NCI-H1105 treated with DMSO at 0.1 percent for 48 hours (cell line): ENCODE results near the gene NLRP11.
"Not testable (repeated sequence)": the region's sequence is repeated elsewhere in the genome, so short reads cannot be mapped to it uniquely, and the experiment has no call there.

ENCODE experiments used
- DNase-seq: peaks from one replicate; lab custom pipeline; 2025; lab: John Stamatoyannopoulos, UW

NLRP11 gene

DNA sequence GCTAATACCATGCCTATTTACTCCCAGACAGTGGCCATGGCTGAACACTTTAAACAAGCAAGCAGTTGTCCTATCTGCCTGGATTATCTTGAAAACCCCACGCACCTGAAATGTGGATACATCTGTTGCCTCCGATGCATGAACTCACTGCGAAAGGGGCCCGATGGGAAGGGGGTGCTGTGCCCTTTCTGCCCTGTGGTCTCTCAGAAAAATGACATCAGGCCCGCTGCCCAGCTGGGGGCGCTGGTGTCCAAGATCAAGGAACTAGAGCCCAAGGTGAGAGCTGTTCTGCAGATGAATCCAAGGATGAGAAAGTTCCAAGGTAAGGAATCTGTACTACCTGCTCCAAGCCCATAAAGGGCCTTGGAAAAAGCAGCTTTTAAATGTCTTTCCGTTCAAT is 54.3 kb downstream of the NLRP11 start:
- no peak for DNase-seq

DNA sequence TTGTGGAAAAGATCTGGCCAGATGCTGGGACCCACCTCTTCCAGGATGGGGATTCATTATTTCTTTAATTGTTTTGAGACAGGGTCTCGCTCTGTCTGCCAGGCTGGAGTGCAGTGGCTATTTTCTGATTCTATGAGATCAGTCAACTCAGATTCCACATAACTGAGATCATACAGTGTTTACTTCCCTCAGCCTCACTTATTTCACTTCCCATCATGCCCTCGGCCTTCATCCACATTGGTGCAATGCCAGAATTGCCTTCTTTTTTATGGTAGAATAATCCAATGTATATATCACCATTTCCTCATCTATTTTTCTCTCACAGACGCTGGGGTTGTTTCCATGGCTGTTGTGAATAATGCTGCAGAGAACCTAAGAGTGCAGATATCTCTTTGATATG is 62.2 kb downstream of the NLRP11 start:
- DNase-seq, result not testable (repeated sequence)

GRCh38 chr19:55768818-55769217 is 63.0 kb downstream of the NLRP11 start, which contains the start of gene RFPL4AL1:
TSS of gene RFPL4AL1 (plus strand) at chr19:55769118. CDS start at chr19:55771805, 2,687 bp downstream.
- DNase-seq, result not testable (repeated sequence)

- DNase-seq, result no peak
Observed at GRCh38 chr19:55766466-55766865, 65.3 kb downstream of the NLRP11 start.

- DNase-seq, result not testable (repeated sequence)
Observed at GRCh38 chr19:55758797-55759196, 73.0 kb downstream of the NLRP11 start, which contains the start of gene RFPL4A. TSS of gene RFPL4A (plus strand) at chr19:55759097. CDS start at chr19:55761801, 2,704 bp downstream.

DNA sequence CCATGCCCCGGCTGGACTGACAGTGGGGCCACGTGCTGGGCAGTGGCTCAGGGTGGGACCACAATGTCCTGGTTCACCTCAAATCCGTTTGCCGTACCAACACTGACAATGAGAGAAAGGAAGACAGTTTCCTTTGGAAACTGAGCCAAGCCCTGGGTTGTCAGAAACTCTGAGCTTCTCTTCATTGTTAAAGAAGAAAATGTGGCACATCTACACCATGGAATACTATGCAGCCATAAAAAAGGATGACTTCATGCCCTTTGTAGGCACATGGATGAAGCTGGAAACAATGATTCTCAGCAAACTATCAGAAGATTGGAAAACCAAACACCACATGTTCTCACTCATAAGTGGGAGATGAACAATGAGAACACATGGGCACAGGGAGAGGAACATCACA is 75.0 kb downstream of the NLRP11 start:
- not testable (repeated sequence) for DNase-seq

DNA sequence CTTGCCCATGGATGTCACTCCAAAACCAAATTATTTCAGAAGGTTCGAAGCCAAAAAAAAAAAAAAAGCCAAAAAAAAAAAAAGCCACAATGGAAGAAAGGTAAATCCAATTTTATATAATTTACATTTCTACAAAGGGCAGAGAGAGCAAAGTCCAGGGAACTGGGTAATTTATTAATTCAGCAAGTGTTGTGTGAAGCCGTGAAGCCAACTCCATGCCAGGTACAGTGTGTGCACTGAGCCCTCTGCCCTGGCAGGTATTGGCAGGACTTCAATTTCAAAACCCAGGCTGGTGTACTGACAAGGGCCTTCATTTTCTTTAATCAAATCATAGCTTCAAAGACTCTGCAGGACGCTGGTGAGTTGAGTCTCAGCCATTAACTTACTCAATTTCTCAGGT is 78.4 kb downstream of the NLRP11 start:
- DNase-seq, result no peak

- no peak for DNase-seq
Observed at GRCh38 chr19:55750715-55751114, 81.1 kb downstream of the NLRP11 start.

- DNase-seq, result no peak
Observed at GRCh38 chr19:55738302-55738701, 93.5 kb downstream of the NLRP11 start, which contains the start of gene NLRP9. TSS of gene NLRP9 (minus strand) at chr19:55738402. CDS start at chr19:55738374, 28 bp downstream.
